SK-N-SH (cell line): Measurements from ENCODE around the gene LGR6. TPM values are rescaled to one million over a fixed set of nuclear protein-coding genes. Genes with fewer than 3 reads are reported as not detected.
"Not testable (repeated sequence)": the region's sequence is repeated elsewhere in the genome, so short reads cannot be mapped to it uniquely, and the experiment has no call there.

ENCODE experiments used
- CTCF ChIA-PET: fragments of 300-600, 350-600 bp; formaldehyde crosslinking; extraction: SDS; loops from one replicate; lab custom pipeline; 2021; lab: Yijun Ruan, JAX
- POLR2A ChIA-PET: fragments of 350-600 bp; sonication (Branson Sonifier 250); formaldehyde crosslinking; extraction: SDS; loops from one replicate; lab custom pipeline; 2020; ENCODE audit warnings: antibody characterized with exemption, inconsistent platforms; lab: Yijun Ruan, JAX
- DNase-seq: peaks from one replicate; pipeline ENCODE4 v3.0.0; 2012
- H2AFZ ChIP-seq: fragments of 200-600 bp; sonication (generic); 2 replicates; pipeline ENCODE4 v1.8.1; 2016; ENCODE audit warnings: antibody characterized with exemption, mild to moderate bottlenecking, low read depth
- H3F3A ChIP-seq: fragments of 200-600 bp; sonication (generic); replicated peaks from 2 replicates; pipeline ENCODE3; 2016; ENCODE audit warnings: antibody characterized with exemption, mild to moderate bottlenecking; ENCODE audit not compliant: insufficient read depth
- H3K27ac ChIP-seq, 2 experiments: fragments of 200-500 bp in 1 of 2; fragments of 200-600 bp in 1 of 2; sonication (Bioruptor generic) in 1 of 2; sonication (generic), shearing (Covaris generic) in 1 of 2; 2 replicates each; pipeline versions ENCODE4 v1.5.1 to v1.6.1; 2014 to 2016; ENCODE audit warnings: low read depth in 2 of 2, inconsistent platforms in 1 of 2, low read length in 1 of 2, mild to moderate bottlenecking in 1 of 2, mixed read lengths in 1 of 2
- H3K27me3 ChIP-seq: fragments of 200-600 bp; sonication (generic), shearing (Covaris generic); 2 replicates; pipeline ENCODE4 v1.6.1; 2016; ENCODE audit warnings: mixed run types; ENCODE audit not compliant: insufficient read depth
- H3K36me3 ChIP-seq, 2 experiments: fragments of 200-500 bp in 1 of 2; fragments of 200-600 bp in 1 of 2; sonication (Bioruptor generic) in 1 of 2; sonication (generic) in 1 of 2; replicated peaks in 1 of 2; 2 replicates each; pipeline versions ENCODE3 to v1.5.1; 2014 to 2016; ENCODE audit warnings: low read length in 1 of 2, mild to moderate bottlenecking in 1 of 2; ENCODE audit not compliant: insufficient read depth in 2 of 2, control insufficient read depth in 1 of 2
- H3K4me1 ChIP-seq, 2 experiments: fragments of 200-500 bp in 1 of 2; fragments of 200-600 bp in 1 of 2; sonication (Bioruptor generic) in 1 of 2; sonication (generic), shearing (Covaris generic) in 1 of 2; 2 replicates each; pipeline versions ENCODE4 v1.5.1 to v1.6.1; 2014 to 2016; ENCODE audit warnings: low read depth in 1 of 2, low read length in 1 of 2, mixed run types in 1 of 2; ENCODE audit not compliant: insufficient read depth in 2 of 2, control insufficient read depth in 1 of 2
- H3K4me2 ChIP-seq: fragments of 200-600 bp; sonication (generic), shearing (Covaris generic); 2 replicates; pipeline ENCODE4 v1.6.1; 2017; ENCODE audit warnings: mixed run types
- H3K4me3 ChIP-seq, 2 experiments: fragments of 200-500 bp in 1 of 2; fragments of 200-600 bp in 1 of 2; sonication (Bioruptor generic) in 1 of 2; sonication (generic), shearing (Covaris generic) in 1 of 2; 2 replicates each; pipeline versions ENCODE4 v1.5.1 to v1.8.1; 2014 to 2016; ENCODE audit warnings: low read depth in 2 of 2, inconsistent platforms in 1 of 2, low read length in 1 of 2, mild to moderate bottlenecking in 1 of 2, mixed read lengths in 1 of 2, moderate library complexity in 1 of 2
- H3K79me2 ChIP-seq: fragments of 200-600 bp; sonication (generic); 2 replicates; pipeline ENCODE4 v1.8.1; 2017; ENCODE audit warnings: mild to moderate bottlenecking; ENCODE audit not compliant: insufficient read depth
- H3K9ac ChIP-seq: fragments of 200-600 bp; sonication (generic); 2 replicates; pipeline ENCODE4 v1.6.1; 2017; ENCODE audit warnings: mixed run types
- H3K9me2 ChIP-seq: fragments of 200-600 bp; sonication (generic); 2 replicates; pipeline ENCODE4 v1.6.1; 2017; ENCODE audit warnings: mixed run types
- H3K9me3 ChIP-seq: fragments of 200-600 bp; sonication (generic); 2 replicates; pipeline ENCODE4 v1.6.1; 2017; ENCODE audit warnings: mixed run types, mild to moderate bottlenecking, moderate library complexity
- H4K20me1 ChIP-seq: fragments of 200-600 bp; sonication (generic); 2 replicates; pipeline ENCODE4 v1.6.1; 2017; ENCODE audit warnings: mild to moderate bottlenecking, mixed run types; ENCODE audit not compliant: insufficient read depth
- ELF1 ChIP-seq: IDR thresholded peaks from 2 replicates; pipeline ENCODE4 v1.4.0; 2012
- JUND ChIP-seq: IDR thresholded peaks from 2 replicates; pipeline ENCODE4 v1.4.0; 2012
- MAX ChIP-seq: IDR thresholded peaks from 2 replicates; pipeline ENCODE4 v1.4.0; 2012; ENCODE audit warnings: low read depth
- MEF2A ChIP-seq: IDR thresholded peaks from 2 replicates; pipeline ENCODE4 v1.4.0; 2012; ENCODE audit warnings: low read depth, borderline replicate concordance
- POLR2AphosphoS5 ChIP-seq: IDR thresholded peaks from 2 replicates; pipeline ENCODE4 v1.6.1; 2012; ENCODE audit warnings: low read depth, low read length
- RAD21 ChIP-seq: IDR thresholded peaks from 2 replicates; pipeline ENCODE4 v1.6.1; 2012; ENCODE audit warnings: mild to moderate bottlenecking, low read length
- RCOR1 ChIP-seq: fragments of 150-350 bp; IDR thresholded peaks from 2 replicates; pipeline ENCODE4 v1.6.1; 2017; ENCODE audit warnings: antibody characterized with exemption, low read length
- RFX5 ChIP-seq: IDR thresholded peaks from 2 replicates; pipeline ENCODE4 v1.6.1; 2012; ENCODE audit warnings: mild to moderate bottlenecking, improper control_type of control experiment, low read length
- SIN3A ChIP-seq: IDR thresholded peaks from 2 replicates; pipeline ENCODE4 v1.6.1; 2012; ENCODE audit warnings: low read depth, mild to moderate bottlenecking, low read length, moderate library complexity, borderline replicate concordance
- TCF12 ChIP-seq: IDR thresholded peaks from 2 replicates; pipeline ENCODE4 v1.4.0; 2012
- USF1 ChIP-seq: IDR thresholded peaks from 2 replicates; pipeline ENCODE4 v1.4.0; 2012; ENCODE audit warnings: low read depth, borderline replicate concordance
- WGBS: methylation state at CpG from one replicate; pipeline ENCODE4 v1.1.6; 2017; ENCODE audit warnings: low lambda C conversion rate; 5-methylcytosine and 5-hydroxymethylcytosine counted together
- polyA plus RNA-seq, 3 experiments: library from polyadenylated mRNA; depleted of rRNA; stranded (reverse); fragments of >200 nt; gene quantifications; 2 replicates each; pipeline ENCODE4 v1.2.3, GENCODE V29; 2012
- TF ChIP-seq, protein P1 (sequence below): IDR thresholded peaks from 2 replicates; pipeline ENCODE4 v1.4.0; 2012; ENCODE audit warnings: low read depth, borderline replicate concordance

The LGR6 gene
- polyA plus RNA-seq, 1 of the 3 experiments (the other 2 are of a cell fraction) = 0.03 TPM

DNA sequence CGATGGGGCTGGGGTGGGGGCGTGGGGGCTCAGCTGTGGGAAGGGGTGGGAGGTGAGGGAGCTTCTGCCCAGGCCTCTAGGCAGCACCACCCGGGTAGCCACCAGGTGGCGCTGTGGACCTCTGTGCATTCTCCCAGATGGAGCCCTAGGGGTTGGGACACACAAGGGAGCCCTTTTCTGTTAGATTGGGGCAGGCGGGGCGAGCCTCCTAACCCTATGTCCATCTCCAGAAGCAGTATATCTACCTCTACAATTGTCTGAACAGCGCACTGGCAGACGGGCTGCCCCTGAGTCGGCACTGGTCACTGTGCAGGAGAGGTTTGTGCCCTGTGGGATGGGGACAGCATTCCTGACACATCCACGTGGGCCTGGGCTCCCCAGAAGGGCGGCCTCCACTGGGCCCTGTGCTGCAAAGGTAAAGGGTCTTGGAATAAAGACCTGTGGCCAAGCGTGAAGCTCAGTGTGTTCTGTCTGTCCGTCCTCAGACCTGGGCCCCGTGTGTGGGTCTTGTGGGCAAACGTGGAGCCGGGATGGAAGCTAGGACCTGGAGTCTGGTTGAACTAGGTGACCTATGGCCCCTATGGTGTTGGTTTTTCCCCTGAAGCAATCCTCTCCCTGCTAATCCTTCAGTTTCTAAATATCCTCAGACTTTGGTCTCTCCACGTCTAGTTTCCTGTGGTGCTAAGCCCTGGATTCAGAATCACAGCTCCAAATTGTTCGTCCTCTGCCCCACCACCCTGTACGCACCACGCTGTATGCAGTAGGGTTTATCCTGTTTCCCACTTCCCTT is 4.4 kb upstream of the LGR6 start (continued):
- TF ChIP-seq, protein P1, sequence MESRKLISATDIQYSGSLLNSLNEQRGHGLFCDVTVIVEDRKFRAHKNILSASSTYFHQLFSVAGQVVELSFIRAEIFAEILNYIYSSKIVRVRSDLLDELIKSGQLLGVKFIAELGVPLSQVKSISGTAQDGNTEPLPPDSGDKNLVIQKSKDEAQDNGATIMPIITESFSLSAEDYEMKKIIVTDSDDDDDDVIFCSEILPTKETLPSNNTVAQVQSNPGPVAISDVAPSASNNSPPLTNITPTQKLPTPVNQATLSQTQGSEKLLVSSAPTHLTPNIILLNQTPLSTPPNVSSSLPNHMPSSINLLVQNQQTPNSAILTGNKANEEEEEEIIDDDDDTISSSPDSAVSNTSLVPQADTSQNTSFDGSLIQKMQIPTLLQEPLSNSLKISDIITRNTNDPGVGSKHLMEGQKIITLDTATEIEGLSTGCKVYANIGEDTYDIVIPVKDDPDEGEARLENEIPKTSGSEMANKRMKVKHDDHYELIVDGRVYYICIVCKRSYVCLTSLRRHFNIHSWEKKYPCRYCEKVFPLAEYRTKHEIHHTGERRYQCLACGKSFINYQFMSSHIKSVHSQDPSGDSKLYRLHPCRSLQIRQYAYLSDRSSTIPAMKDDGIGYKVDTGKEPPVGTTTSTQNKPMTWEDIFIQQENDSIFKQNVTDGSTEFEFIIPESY = no peak
- TF ChIP-seq USF1 (no peak), RAD21 (peak; percentile 59), MEF2A (no peak)

- peaks cover 0 to 10% of the 10 kb centered on the region in 2 experiments; a peak in 1 of 4 replicates for H3K4me1 ChIP-seq
- no peak for TF ChIP-seq RFX5
- no peak for TF ChIP-seq RCOR1
- TF ChIP-seq MAX = no peak
- TF ChIP-seq TCF12 = no peak
- no peak for TF ChIP-seq POLR2AphosphoS5
- no peak for TF ChIP-seq SIN3A
- no peak for TF ChIP-seq JUND
- no peak for TF ChIP-seq MEF2A
- no peak for TF ChIP-seq ELF1
- TF ChIP-seq, all 33 proteins: peak for 0
- H3K79me2 ChIP-seq = no peaks in the 10 kb centered on the region
- H2AFZ ChIP-seq = no peak overlapping the region
- no peak overlapping the region for H3K9ac ChIP-seq
- no peaks in the 10 kb centered on the region for H3K9me2 ChIP-seq
- H3K4me2 ChIP-seq = no peak overlapping the region
- no peaks in the 10 kb centered on the region for H4K20me1 ChIP-seq
- CTCF ChIA-PET = interaction anchor here (0.6 to 8.1 kb wide), 28 partner anchors 11 to 529 kb away, joined by 3 to 187 read pairs (median 6); no protein-coding TSS in a partner anchor
- peaks cover 18% of the 10 kb centered on the region for H3K27me3 ChIP-seq
- no peaks in the 10 kb centered on the region for H3K9me3 ChIP-seq
- POLR2A ChIA-PET = interaction anchor here (0.6 kb wide), 1 partner anchor 149 kb away, joined by 4 read pairs; no protein-coding TSS in a partner anchor
- H3F3A ChIP-seq = no peaks in the 10 kb centered on the region
- H3K27ac ChIP-seq = no peak overlapping the region
- whole genome bisulfite sequencing = 58% methylated on average over 6 of the region's 7 CpGs
- no peak for DNase-seq
- no peak overlapping the region for H3K4me3 ChIP-seq
- H3K36me3 ChIP-seq = no peaks in the 10 kb centered on the region
These were observed 3.5 kb upstream of the LGR6 start for GRCh38 chr1:202189918-202190715.

GRCh38 chr1:202191391-202191790 is 2.2 kb upstream of the LGR6 start:
- WGBS = no CpG with 5 or more reads among the region's 33 CpGs
- H3F3A ChIP-seq, H3K9ac ChIP-seq, POLR2A ChIA-PET, H3K36me3 ChIP-seq, DNase-seq, H3K79me2 ChIP-seq, H3K9me2 ChIP-seq, H2AFZ ChIP-seq, H3K4me2 ChIP-seq, H3K27ac ChIP-seq, H3K4me3 ChIP-seq, H3K9me3 ChIP-seq, H4K20me1 ChIP-seq: not testable (repeated sequence)
- peaks cover 28% of the 10 kb centered on the region for H3K27me3 ChIP-seq
- peaks cover 0 to 10% of the 10 kb centered on the region in 2 experiments; a peak in 1 of 4 replicates for H3K4me1 ChIP-seq
- CTCF ChIA-PET = interaction anchor here (1.6 to 8.1 kb wide), 5 partner anchors 12 to 124 kb away, joined by 4 to 187 read pairs (median 73); no protein-coding TSS in a partner anchor
